ENCODE measurements around the gene TMEM247. TPM values are rescaled to one million over a fixed set of nuclear protein-coding genes. Genes with fewer than 3 reads are reported as not detected.

Gene TMEM247
- total and polyA plus RNA-seq, 2 experiments from 2014 or later, result not detected

DNA sequence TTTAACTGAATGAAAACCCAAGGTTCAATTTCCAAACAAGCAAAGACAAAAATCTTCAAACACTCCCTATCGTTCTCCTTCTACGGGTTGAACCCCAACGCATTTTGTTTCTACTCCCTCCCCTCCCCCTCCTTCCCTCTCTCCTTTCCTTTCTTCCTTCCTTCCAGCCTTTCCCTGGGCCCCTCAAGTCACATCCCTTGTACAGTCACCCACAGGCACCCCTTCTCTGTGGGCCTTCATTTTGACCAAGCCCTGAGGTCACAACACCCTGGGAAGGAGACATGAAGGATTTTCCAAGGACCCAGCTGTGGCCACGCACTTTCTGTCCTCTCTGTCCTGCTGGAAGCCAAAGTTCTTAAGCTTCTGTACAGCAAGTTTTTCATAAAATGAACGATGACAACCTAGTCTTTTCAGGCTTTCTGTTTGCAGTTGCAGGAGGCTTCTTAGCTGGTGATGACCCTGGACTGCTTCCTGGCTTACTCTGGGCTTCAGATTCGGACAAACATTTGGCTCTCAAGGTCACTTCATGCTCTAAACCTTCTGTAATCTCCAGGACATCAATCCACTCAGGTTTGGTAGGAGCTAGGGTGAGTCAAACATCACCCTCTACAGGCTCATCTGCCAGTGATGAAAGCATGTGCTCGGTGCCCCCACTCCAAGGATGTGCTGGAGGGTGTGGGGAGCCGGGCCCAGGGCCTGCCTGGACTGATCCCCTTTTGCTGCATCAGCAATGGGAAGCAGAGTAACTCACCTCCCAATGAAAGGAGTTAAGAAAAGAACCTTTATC lies 25.5 kb downstream of the TMEM247 start:
- Histone ChIP-seq H3K79me2 (no peaks in the 10 kb centered on the region), H2AFZ (no peak overlapping the region), H3K9me2 (replicated peaks; ENCODE audit: insufficient read depth) (no peaks in the 10 kb centered on the region), H3K36me3 (replicated peaks; ENCODE audit: insufficient read depth, low read depth) (no peaks in the 10 kb centered on the region), H3K27me3 (no peaks in the 10 kb centered on the region), H3K9me3 (ENCODE audit: low read depth) (no peaks in the 10 kb centered on the region), H3K27ac (no peak overlapping the region), H3K4me3 (no peak overlapping the region), H3K4me2 (no peak overlapping the region), H4K20me1 (ENCODE audit: insufficient read depth, poor library complexity, severe bottlenecking) (no peaks in the 10 kb centered on the region), H3K4me1 (ENCODE audit: insufficient read depth) (no peaks in the 10 kb centered on the region)
- WGBS (ENCODE audit: low lambda C conversion rate, missing lambda C conversion rate), result 69% methylated on average over 8 of the region's 8 CpGs
- no peak for TF ChIP-seq EZH2 (IDR thresholded peaks at IDR 0.05; ENCODE audit: borderline replicate concordance)
- TF ChIP-seq, protein P1, sequence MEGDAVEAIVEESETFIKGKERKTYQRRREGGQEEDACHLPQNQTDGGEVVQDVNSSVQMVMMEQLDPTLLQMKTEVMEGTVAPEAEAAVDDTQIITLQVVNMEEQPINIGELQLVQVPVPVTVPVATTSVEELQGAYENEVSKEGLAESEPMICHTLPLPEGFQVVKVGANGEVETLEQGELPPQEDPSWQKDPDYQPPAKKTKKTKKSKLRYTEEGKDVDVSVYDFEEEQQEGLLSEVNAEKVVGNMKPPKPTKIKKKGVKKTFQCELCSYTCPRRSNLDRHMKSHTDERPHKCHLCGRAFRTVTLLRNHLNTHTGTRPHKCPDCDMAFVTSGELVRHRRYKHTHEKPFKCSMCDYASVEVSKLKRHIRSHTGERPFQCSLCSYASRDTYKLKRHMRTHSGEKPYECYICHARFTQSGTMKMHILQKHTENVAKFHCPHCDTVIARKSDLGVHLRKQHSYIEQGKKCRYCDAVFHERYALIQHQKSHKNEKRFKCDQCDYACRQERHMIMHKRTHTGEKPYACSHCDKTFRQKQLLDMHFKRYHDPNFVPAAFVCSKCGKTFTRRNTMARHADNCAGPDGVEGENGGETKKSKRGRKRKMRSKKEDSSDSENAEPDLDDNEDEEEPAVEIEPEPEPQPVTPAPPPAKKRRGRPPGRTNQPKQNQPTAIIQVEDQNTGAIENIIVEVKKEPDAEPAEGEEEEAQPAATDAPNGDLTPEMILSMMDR (IDR thresholded peaks at IDR 0.05; ENCODE audit: poor library complexity), result no peak
- no peak for TF ChIP-seq EZH2phosphoT487 (IDR thresholded peaks at IDR 0.05; ENCODE audit: low read depth, severe bottlenecking, unreplicated experiment)
- no peak for DNase-seq (ENCODE audit: low spot score)

DNA sequence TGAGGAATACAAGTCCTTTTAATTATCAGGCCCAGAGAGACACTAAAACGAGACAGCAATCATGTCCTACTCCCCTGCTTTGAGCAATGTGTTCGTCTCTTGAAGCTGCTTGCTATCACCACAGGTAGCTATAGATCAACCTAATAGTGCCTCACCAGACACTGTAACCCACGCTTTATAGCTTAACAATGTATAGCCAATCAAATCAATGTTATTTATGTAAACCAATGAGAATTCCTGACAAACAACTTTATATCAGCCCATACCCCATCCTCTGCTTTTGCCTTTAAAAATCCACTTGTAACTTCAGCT lies 26.1 kb downstream of the TMEM247 start:
- Histone ChIP-seq H4K20me1 (ENCODE audit: insufficient read depth, poor library complexity, severe bottlenecking) (no peaks in the 10 kb centered on the region), H3K36me3 (replicated peaks; ENCODE audit: insufficient read depth, low read depth) (no peaks in the 10 kb centered on the region), H3K4me3 (no peak overlapping the region), H3K9me2 (replicated peaks; ENCODE audit: insufficient read depth) (no peaks in the 10 kb centered on the region), H3K27ac (no peak overlapping the region), H3K4me1 (ENCODE audit: insufficient read depth) (no peaks in the 10 kb centered on the region), H2AFZ (no peak overlapping the region), H3K9me3 (ENCODE audit: low read depth) (no peaks in the 10 kb centered on the region), H3K79me2 (no peaks in the 10 kb centered on the region), H3K27me3 (no peaks in the 10 kb centered on the region), H3K4me2 (no peak overlapping the region)
- no peak for DNase-seq (ENCODE audit: low spot score)
- 78% methylated on average over 3 of the region's 3 CpGs for WGBS (ENCODE audit: low lambda C conversion rate, missing lambda C conversion rate)
- no peak for TF ChIP-seq EZH2 (IDR thresholded peaks at IDR 0.05; ENCODE audit: borderline replicate concordance)
- TF ChIP-seq, protein P1 (IDR thresholded peaks at IDR 0.05; ENCODE audit: poor library complexity), result no peak
- TF ChIP-seq EZH2phosphoT487 (IDR thresholded peaks at IDR 0.05; ENCODE audit: low read depth, severe bottlenecking, unreplicated experiment), result no peak

DNA sequence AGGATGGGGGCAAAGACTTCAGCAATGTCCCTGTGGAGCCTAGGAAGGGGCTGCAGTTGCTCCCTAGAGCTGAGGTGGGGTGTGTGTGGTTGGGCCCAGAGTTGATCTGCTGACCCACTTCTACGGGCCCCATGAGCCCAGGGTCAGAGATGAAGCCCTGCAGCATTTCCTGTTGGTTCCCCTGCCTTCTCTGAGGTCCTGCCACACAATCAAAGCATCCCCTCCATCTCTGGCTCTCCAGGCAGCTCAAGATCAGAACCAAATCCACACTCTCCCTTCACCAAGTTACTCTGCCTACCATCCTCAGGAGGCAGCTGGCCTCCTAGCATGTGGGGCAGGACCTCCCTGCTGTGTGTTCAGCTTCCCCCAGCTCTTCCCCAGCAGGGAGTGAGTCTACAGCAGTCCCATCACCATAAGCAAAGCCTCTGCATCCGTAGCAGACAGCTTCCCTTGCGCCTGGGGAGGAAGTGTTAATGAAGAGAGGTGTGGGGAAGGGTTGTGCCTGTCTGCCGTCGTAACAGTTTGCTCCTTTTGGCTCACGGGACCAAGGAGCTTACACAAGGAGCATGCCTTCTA lies 26.9 kb downstream of the TMEM247 start:
- DNase-seq (ENCODE audit: low spot score), result no peak
- no peak overlapping the region for H3K4me3 ChIP-seq
- H4K20me1 ChIP-seq (ENCODE audit: insufficient read depth, poor library complexity, severe bottlenecking), result no peaks in the 10 kb centered on the region
- H3K9me3 ChIP-seq (ENCODE audit: low read depth), result no peaks in the 10 kb centered on the region
- H3K27me3 ChIP-seq, result no peaks in the 10 kb centered on the region
- no peaks in the 10 kb centered on the region for H3K9me2 ChIP-seq (replicated peaks; ENCODE audit: insufficient read depth)
- no peaks in the 10 kb centered on the region for H3K4me1 ChIP-seq (ENCODE audit: insufficient read depth)
- 51% methylated on average over 6 of the region's 6 CpGs for WGBS (ENCODE audit: low lambda C conversion rate, missing lambda C conversion rate)
- H2AFZ ChIP-seq, result no peak overlapping the region
- no peak for TF ChIP-seq EZH2 (IDR thresholded peaks at IDR 0.05; ENCODE audit: borderline replicate concordance)
- TF ChIP-seq, protein P1 (IDR thresholded peaks at IDR 0.05; ENCODE audit: poor library complexity), result no peak
- no peaks in the 10 kb centered on the region for H3K36me3 ChIP-seq (replicated peaks; ENCODE audit: insufficient read depth, low read depth)
- no peaks in the 10 kb centered on the region for H3K79me2 ChIP-seq
- H3K27ac ChIP-seq, result no peak overlapping the region
- H3K4me2 ChIP-seq, result no peak overlapping the region
